NB4 (cell line): Measurements from ENCODE around the gene DNAH17.

Experiments used
- POLR2A ChIP-seq: IDR thresholded peaks from 2 replicates; pipeline ENCODE4 v1.6.1; 2011; ENCODE audit warnings: mild to moderate bottlenecking; ENCODE audit not compliant: insufficient read length; ENCODE audit errors: extremely low read depth
- TF ChIP-seq, protein P1 (sequence below): IDR thresholded peaks from one replicate; pipeline ENCODE4 v1.5.1; 2012; ENCODE audit warnings: low read depth, low read length

- TF ChIP-seq POLR2A = no peak
- TF ChIP-seq, protein P1, sequence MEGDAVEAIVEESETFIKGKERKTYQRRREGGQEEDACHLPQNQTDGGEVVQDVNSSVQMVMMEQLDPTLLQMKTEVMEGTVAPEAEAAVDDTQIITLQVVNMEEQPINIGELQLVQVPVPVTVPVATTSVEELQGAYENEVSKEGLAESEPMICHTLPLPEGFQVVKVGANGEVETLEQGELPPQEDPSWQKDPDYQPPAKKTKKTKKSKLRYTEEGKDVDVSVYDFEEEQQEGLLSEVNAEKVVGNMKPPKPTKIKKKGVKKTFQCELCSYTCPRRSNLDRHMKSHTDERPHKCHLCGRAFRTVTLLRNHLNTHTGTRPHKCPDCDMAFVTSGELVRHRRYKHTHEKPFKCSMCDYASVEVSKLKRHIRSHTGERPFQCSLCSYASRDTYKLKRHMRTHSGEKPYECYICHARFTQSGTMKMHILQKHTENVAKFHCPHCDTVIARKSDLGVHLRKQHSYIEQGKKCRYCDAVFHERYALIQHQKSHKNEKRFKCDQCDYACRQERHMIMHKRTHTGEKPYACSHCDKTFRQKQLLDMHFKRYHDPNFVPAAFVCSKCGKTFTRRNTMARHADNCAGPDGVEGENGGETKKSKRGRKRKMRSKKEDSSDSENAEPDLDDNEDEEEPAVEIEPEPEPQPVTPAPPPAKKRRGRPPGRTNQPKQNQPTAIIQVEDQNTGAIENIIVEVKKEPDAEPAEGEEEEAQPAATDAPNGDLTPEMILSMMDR = no peak
Observed at GRCh38 chr17:78416791-78417530, 160.2 kb downstream of the DNAH17 start.
